Adrenal gland (tissue), 5 donors: Measurements from ENCODE around the gene RPS6KC1.

Experiments
- CTCF ChIP-seq, 6 experiments: fragments of 450-650 bp in 4 of 6; fragments of 200-600 bp in 2 of 6; sonication (generic) in 1 of 6; IDR thresholded peaks; 1 replicate in 5 of 6; 2 replicates in 1 of 6; pipeline versions ENCODE4 v1.5.1 to v1.8.0; 2016 to 2021; ENCODE audit warnings: antibody characterized with exemption in 6 of 6, mild to moderate bottlenecking in 2 of 6, moderate library complexity in 1 of 6
- POLR2A ChIP-seq, 2 donors: fragments of 450-650 bp; IDR thresholded peaks; one replicate each; pipeline ENCODE4 v1.6.1; 2017; ENCODE audit warnings: antibody characterized with exemption in 2 of 2, mild to moderate bottlenecking in 2 of 2, moderate library complexity in 1 of 2
- donor health status: DM: no; HTN: no; CAD: no.

- no peak for TF ChIP-seq CTCF (IDR thresholded peaks at IDR 0.05)
- no peak for TF ChIP-seq POLR2A (IDR thresholded peaks at IDR 0.05)
Observed at GRCh38 chr1:213154056-213154685, 103.1 kb downstream of the RPS6KC1 start.
